NCI-H1417 treated with DMSO at 0.1 percent for 48 hours (cell line): ENCODE measurements around the gene MAPKAPK3.

Source experiments
- DNase-seq: peaks from one replicate; lab custom pipeline; 2025; lab: John Stamatoyannopoulos, UW

Gene MAPKAPK3

GRCh38 chr3:50627407-50628051 is 10.6 kb downstream of the MAPKAPK3 start:
- DNase-seq: no peak

- no peak for DNase-seq
Measured at GRCh38 chr3:50628601-50629000, 11.7 kb downstream of the MAPKAPK3 start.

- DNase-seq: no peak
Measured at GRCh38 chr3:50630394-50630793, 13.4 kb downstream of the MAPKAPK3 start.

GRCh38 chr3:50630877-50631276 is 13.9 kb downstream of the MAPKAPK3 start:
- DNase-seq: no peak

GRCh38 chr3:50632450-50632849 is 15.5 kb downstream of the MAPKAPK3 start:
- DNase-seq: no peak

GRCh38 chr3:50633230-50633790 is 16.4 kb downstream of the MAPKAPK3 start:
- no peak for DNase-seq

- DNase-seq: no peak
Measured at GRCh38 chr3:50635066-50635465, 18.1 kb downstream of the MAPKAPK3 start.

GRCh38 chr3:50637011-50637410 is 20.1 kb downstream of the MAPKAPK3 start:
- DNase-seq: no peak

GRCh38 chr3:50637945-50638344 is 21.0 kb downstream of the MAPKAPK3 start:
- no peak for DNase-seq

GRCh38 chr3:50639055-50639494 is 22.1 kb downstream of the MAPKAPK3 start:
- no peak for DNase-seq

- no peak for DNase-seq
Measured at GRCh38 chr3:50642382-50642781, 25.4 kb downstream of the MAPKAPK3 start.

- DNase-seq: no peak
Measured at GRCh38 chr3:50644561-50644960, 27.6 kb downstream of the MAPKAPK3 start.

- DNase-seq: no peak
Measured at GRCh38 chr3:50645378-50645777, 28.4 kb downstream of the MAPKAPK3 start.

GRCh38 chr3:50648313-50648712 is 31.4 kb downstream of the MAPKAPK3 start:
- no peak for DNase-seq

- DNase-seq: no peak
Measured at GRCh38 chr3:50648944-50649343, 32.0 kb downstream of the MAPKAPK3 start.

GRCh38 chr3:50649451-50649931 is 32.5 kb downstream of the MAPKAPK3 start:
- no peak for DNase-seq

- no peak for DNase-seq
Measured at GRCh38 chr3:50650018-50650417, 33.1 kb downstream of the MAPKAPK3 start.

- DNase-seq: no peak
Measured at GRCh38 chr3:50651445-50651844, 34.5 kb downstream of the MAPKAPK3 start.

- DNase-seq: no peak
Measured at GRCh38 chr3:50651920-50652529, 35.1 kb downstream of the MAPKAPK3 start.

- no peak for DNase-seq
Measured at GRCh38 chr3:50652709-50653108, 35.8 kb downstream of the MAPKAPK3 start.

- no peak for DNase-seq
Measured at GRCh38 chr3:50653937-50654595, 37.1 kb downstream of the MAPKAPK3 start.

- DNase-seq: no peak
Measured at GRCh38 chr3:50655009-50655830, 38.3 kb downstream of the MAPKAPK3 start.
